Measurements from ENCODE around the gene CBY2.
A peak's percentile ranks its signal among the peaks of the same experiment; 100 is the strongest.
"Not testable (repeated sequence)": the region's sequence is repeated elsewhere in the genome, so short reads cannot be mapped to it uniquely, and the experiment has no call there.

CBY2 gene

GRCh38 chr13:45702088-45702487 lies at the start of gene CBY2:
Gene CBY2, plus strand, starts transcription at chr13:45702320. Its CDS starts 71 bp downstream, at chr13:45702391.
- DNase-seq: no peak
- in situ Hi-C loops (cut with HindIII; ENCODE audit: low pct_ligation_motif_present, low pct_unique_long_range_greater_than_20kb, low sequenced_read_pairs): no loop called here

- in situ Hi-C loops (cut with HindIII; ENCODE audit: low pct_ligation_motif_present, low pct_unique_long_range_greater_than_20kb, low sequenced_read_pairs): no loop called here
- DNase-seq: no peak
These were observed 47.3 kb upstream of the CBY2 start for GRCh38 chr13:45654633-45655349.

- no peak for DNase-seq
- in situ Hi-C loops (cut with HindIII; ENCODE audit: low pct_ligation_motif_present, low pct_unique_long_range_greater_than_20kb, low sequenced_read_pairs): no loop called here
These were observed 43.4 kb upstream of the CBY2 start for GRCh38 chr13:45658586-45659235.

- in situ Hi-C loops (cut with HindIII; ENCODE audit: low pct_ligation_motif_present, low pct_unique_long_range_greater_than_20kb, low sequenced_read_pairs): no loop called here
- no peak for DNase-seq
These were observed 42.6 kb upstream of the CBY2 start for GRCh38 chr13:45659536-45659935.

GRCh38 chr13:45660458-45660857 lies 41.7 kb upstream of the CBY2 start:
- DNase-seq; in situ Hi-C loops (cut with HindIII; ENCODE audit: low pct_ligation_motif_present, low pct_unique_long_range_greater_than_20kb, low sequenced_read_pairs): not testable (repeated sequence)

- DNase-seq: no peak
- in situ Hi-C loops (cut with HindIII; ENCODE audit: low pct_ligation_motif_present, low pct_unique_long_range_greater_than_20kb, low sequenced_read_pairs): no loop called here
These were observed 40.0 kb upstream of the CBY2 start for GRCh38 chr13:45662162-45662561.

- in situ Hi-C loops (cut with HindIII; ENCODE audit: low pct_ligation_motif_present, low pct_unique_long_range_greater_than_20kb, low sequenced_read_pairs); DNase-seq: not testable (repeated sequence)
These were observed 39.2 kb upstream of the CBY2 start for GRCh38 chr13:45662903-45663302.

- in situ Hi-C loops (cut with HindIII; ENCODE audit: low pct_ligation_motif_present, low pct_unique_long_range_greater_than_20kb, low sequenced_read_pairs); DNase-seq: not testable (repeated sequence)
These were observed 32.5 kb upstream of the CBY2 start for GRCh38 chr13:45669626-45670025.

GRCh38 chr13:45670189-45670885 lies 31.8 kb upstream of the CBY2 start:
- in situ Hi-C loops (cut with HindIII; ENCODE audit: low pct_ligation_motif_present, low pct_unique_long_range_greater_than_20kb, low sequenced_read_pairs): no loop called here
- DNase-seq: no peak

- in situ Hi-C loops (cut with HindIII; ENCODE audit: low pct_ligation_motif_present, low pct_unique_long_range_greater_than_20kb, low sequenced_read_pairs): no loop called here
- DNase-seq: peak; percentile 31
These were observed 27.2 kb upstream of the CBY2 start for GRCh38 chr13:45674908-45675307.

GRCh38 chr13:45678282-45678681 lies 23.8 kb upstream of the CBY2 start:
- no peak for DNase-seq
- in situ Hi-C loops (cut with HindIII; ENCODE audit: low pct_ligation_motif_present, low pct_unique_long_range_greater_than_20kb, low sequenced_read_pairs): no loop called here

GRCh38 chr13:45681113-45681512 lies 21.0 kb upstream of the CBY2 start:
- no peak for DNase-seq
- in situ Hi-C loops (cut with HindIII; ENCODE audit: low pct_ligation_motif_present, low pct_unique_long_range_greater_than_20kb, low sequenced_read_pairs): no loop called here

- DNase-seq: no peak
- in situ Hi-C loops (cut with HindIII; ENCODE audit: low pct_ligation_motif_present, low pct_unique_long_range_greater_than_20kb, low sequenced_read_pairs): no loop called here
These were observed 19.6 kb upstream of the CBY2 start for GRCh38 chr13:45682494-45683008.

GRCh38 chr13:45683701-45684100 lies 18.4 kb upstream of the CBY2 start:
- no peak for DNase-seq
- in situ Hi-C loops (cut with HindIII; ENCODE audit: low pct_ligation_motif_present, low pct_unique_long_range_greater_than_20kb, low sequenced_read_pairs): no loop called here

- in situ Hi-C loops (cut with HindIII; ENCODE audit: low pct_ligation_motif_present, low pct_unique_long_range_greater_than_20kb, low sequenced_read_pairs): no loop called here
- DNase-seq: no peak
These were observed 13.5 kb upstream of the CBY2 start for GRCh38 chr13:45688577-45688976.

GRCh38 chr13:45690636-45691035 lies 11.5 kb upstream of the CBY2 start:
- in situ Hi-C loops (cut with HindIII; ENCODE audit: low pct_ligation_motif_present, low pct_unique_long_range_greater_than_20kb, low sequenced_read_pairs): no loop called here

GRCh38 chr13:45691251-45691650 lies 10.9 kb upstream of the CBY2 start:
- in situ Hi-C loops (cut with HindIII; ENCODE audit: low pct_ligation_motif_present, low pct_unique_long_range_greater_than_20kb, low sequenced_read_pairs): no loop called here
- DNase-seq: no peak

More at GRCh38 chr13:45690636-45691035, 11.5 kb upstream of the CBY2 start:
- no peak for DNase-seq

- in situ Hi-C loops (cut with HindIII; ENCODE audit: low pct_ligation_motif_present, low pct_unique_long_range_greater_than_20kb, low sequenced_read_pairs): no loop called here
- DNase-seq: no peak
These were observed 10.5 kb upstream of the CBY2 start for GRCh38 chr13:45691667-45692066.

- in situ Hi-C loops (cut with HindIII; ENCODE audit: low pct_ligation_motif_present, low pct_unique_long_range_greater_than_20kb, low sequenced_read_pairs): no loop called here
These were observed 6.9 kb upstream of the CBY2 start for GRCh38 chr13:45695198-45695730.

More at GRCh38 chr13:45695198-45695730, 6.9 kb upstream of the CBY2 start:
- no peak for DNase-seq

Measured in ACHN (cell line).